ENCODE data around the gene RPS15.

Gene RPS15

GRCh38 chr19:1416014-1416841 is 22.0 kb upstream of the RPS15 start:
- Histone ChIP-seq H3K9me3 (replicated peaks; ENCODE audit: insufficient read depth, low read length) (no peaks in the 10 kb centered on the region), H3F3A (ENCODE audit: insufficient read depth, low read length) (peaks cover 21% of the 10 kb centered on the region), H3K36me3 (replicated peaks; ENCODE audit: insufficient read depth, low read length) (peaks cover 31% of the 10 kb centered on the region), H3K4me1 (ENCODE audit: low read length) (peaks cover 27% of the 10 kb centered on the region), H3K27me3 (replicated peaks; ENCODE audit: insufficient read depth, low read length) (no peaks in the 10 kb centered on the region), H3K79me2 (ENCODE audit: low read length) (peaks cover 99% of the 10 kb centered on the region), H3K4me3 (ENCODE audit: low read length) (no peak overlapping the region), H3K9ac (ENCODE audit: low read length) (no peak overlapping the region), H4K20me1 (ENCODE audit: insufficient read depth, low read length) (peaks cover 77% of the 10 kb centered on the region), H2AFZ (ENCODE audit: low read length) (no peak overlapping the region), H3K9me2 (replicated peaks; ENCODE audit: insufficient read depth, low read length) (no peaks in the 10 kb centered on the region), H3K4me2 (ENCODE audit: low read depth, low read length) (no peak overlapping the region), H3K27ac (ENCODE audit: low read length) (no peak overlapping the region)
- DNase-seq: no peak
- TF ChIP-seq EZH2 (optimal IDR thresholded peaks at IDR 0.05; ENCODE audit: low read depth, low read length) (no peak), EZH2phosphoT487 (IDR thresholded peaks at IDR 0.05; ENCODE audit: low read length) (no peak), CTCF (IDR thresholded peaks at IDR 0.05; ENCODE audit: low read length) (no peak)

GRCh38 chr19:1417145-1417544 is 21.1 kb upstream of the RPS15 start:
- peaks cover 69% of the 10 kb centered on the region for H4K20me1 ChIP-seq (ENCODE audit: insufficient read depth, low read length)

GRCh38 chr19:1417681-1418495 is 20.3 kb upstream of the RPS15 start:
- H3K27ac ChIP-seq (ENCODE audit: low read length): no peak overlapping the region
- no peaks in the 10 kb centered on the region for H3K9me3 ChIP-seq (replicated peaks; ENCODE audit: insufficient read depth, low read length)
- no peaks in the 10 kb centered on the region for H3K27me3 ChIP-seq (replicated peaks; ENCODE audit: insufficient read depth, low read length)
- no peak overlapping the region for H2AFZ ChIP-seq (ENCODE audit: low read length)
- no peaks in the 10 kb centered on the region for H3K9me2 ChIP-seq (replicated peaks; ENCODE audit: insufficient read depth, low read length)
- no peak overlapping the region for H3K9ac ChIP-seq (ENCODE audit: low read length)
- H3F3A ChIP-seq (ENCODE audit: insufficient read depth, low read length): peaks cover 14% of the 10 kb centered on the region
- peaks cover 64% of the 10 kb centered on the region for H4K20me1 ChIP-seq (ENCODE audit: insufficient read depth, low read length)
- no peak overlapping the region for H3K4me3 ChIP-seq (ENCODE audit: low read length)
- H3K79me2 ChIP-seq (ENCODE audit: low read length): peaks cover 99% of the 10 kb centered on the region
- H3K36me3 ChIP-seq (replicated peaks; ENCODE audit: insufficient read depth, low read length): peaks cover 39% of the 10 kb centered on the region
- DNase-seq: no peak
- no peak for TF ChIP-seq EZH2 (optimal IDR thresholded peaks at IDR 0.05; ENCODE audit: low read depth, low read length)
- TF ChIP-seq CTCF (IDR thresholded peaks at IDR 0.05; ENCODE audit: low read length): no peak
- no peak for TF ChIP-seq EZH2phosphoT487 (IDR thresholded peaks at IDR 0.05; ENCODE audit: low read length)
- no peak overlapping the region for H3K4me2 ChIP-seq (ENCODE audit: low read depth, low read length)
- H3K4me1 ChIP-seq (ENCODE audit: low read length): peaks cover 10% of the 10 kb centered on the region

More at GRCh38 chr19:1417145-1417544, 21.1 kb upstream of the RPS15 start:
- H3K4me1 ChIP-seq (ENCODE audit: low read length): peaks cover 17% of the 10 kb centered on the region
- no peaks in the 10 kb centered on the region for H3K9me2 ChIP-seq (replicated peaks; ENCODE audit: insufficient read depth, low read length)
- H3K36me3 ChIP-seq (replicated peaks; ENCODE audit: insufficient read depth, low read length): peaks cover 37% of the 10 kb centered on the region
- H3K4me2 ChIP-seq (ENCODE audit: low read depth, low read length): no peak overlapping the region
- H3K27ac ChIP-seq (ENCODE audit: low read length): no peak overlapping the region
- no peak for TF ChIP-seq CTCF (IDR thresholded peaks at IDR 0.05; ENCODE audit: low read length)
- no peak for TF ChIP-seq EZH2 (optimal IDR thresholded peaks at IDR 0.05; ENCODE audit: low read depth, low read length)
- TF ChIP-seq EZH2phosphoT487 (IDR thresholded peaks at IDR 0.05; ENCODE audit: low read length): no peak
- peaks cover 99% of the 10 kb centered on the region for H3K79me2 ChIP-seq (ENCODE audit: low read length)
- H3F3A ChIP-seq (ENCODE audit: insufficient read depth, low read length): peaks cover 21% of the 10 kb centered on the region
- no peak overlapping the region for H3K4me3 ChIP-seq (ENCODE audit: low read length)
- no peaks in the 10 kb centered on the region for H3K9me3 ChIP-seq (replicated peaks; ENCODE audit: insufficient read depth, low read length)
- no peak for DNase-seq
- H3K27me3 ChIP-seq (replicated peaks; ENCODE audit: insufficient read depth, low read length): no peaks in the 10 kb centered on the region
- H3K9ac ChIP-seq (ENCODE audit: low read length): no peak overlapping the region
- H2AFZ ChIP-seq (ENCODE audit: low read length): no peak overlapping the region

Measured in MM.1S (cell line).